ENCODE results near the gene SLC24A3.

- TF ChIP-seq POLR2A (IDR thresholded peaks at IDR 0.05) (no peak), CTCF (IDR thresholded peaks at IDR 0.05) (no peak), EP300 (IDR thresholded peaks at IDR 0.05) (no peak)
Measured at GRCh38 chr20:19250346-19250745, 37.9 kb downstream of the SLC24A3 start.

Data from upper lobe of left lung (tissue), 4 donors.